Liver (tissue), 3 donors: ENCODE results near the gene DCAF5.
"Not testable (repeated sequence)": the region's sequence is repeated elsewhere in the genome, so short reads cannot be mapped to it uniquely, and the experiment has no call there.

Experiments used
- ATF3 ChIP-seq: IDR thresholded peaks from 2 replicates; pipeline ENCODE4 v1.6.1; 2016; ENCODE audit warnings: antibody characterized with exemption
- CTCF ChIP-seq: fragments of 150-350 bp; IDR thresholded peaks from 2 replicates; pipeline ENCODE4 v1.5.1; 2017; ENCODE audit warnings: improper control_type of control experiment, low read depth, low read length; ENCODE audit not compliant: missing input control
- FOXA1 ChIP-seq: IDR thresholded peaks from 2 replicates; pipeline ENCODE4 v1.6.1; 2016; ENCODE audit warnings: antibody characterized with exemption
- GABPA ChIP-seq, 2 donors: IDR thresholded peaks in 1 of 2; conservative IDR thresholded peaks in 1 of 2; 2 replicates each; pipeline ENCODE4 v1.6.1; 2016; ENCODE audit warnings: antibody characterized with exemption in 2 of 2, mild to moderate bottlenecking in 1 of 2, moderate library complexity in 1 of 2
- HNF4G ChIP-seq: IDR thresholded peaks from 2 replicates; pipeline ENCODE4 v1.6.1; 2016; ENCODE audit warnings: antibody characterized with exemption
- RAD21 ChIP-seq, 2 donors: IDR thresholded peaks; 2 replicates each; pipeline ENCODE4 v1.6.1; 2016; ENCODE audit warnings: antibody characterized with exemption in 2 of 2, mild to moderate bottlenecking in 2 of 2
- REST ChIP-seq: IDR thresholded peaks from 2 replicates; pipeline ENCODE4 v1.6.1; 2016; ENCODE audit warnings: antibody characterized with exemption, mild to moderate bottlenecking
- RXRA ChIP-seq, 2 donors: IDR thresholded peaks; 2 replicates each; pipeline ENCODE4 v1.6.1; 2017 to 2018; ENCODE audit warnings: antibody characterized with exemption in 2 of 2, mild to moderate bottlenecking in 1 of 2
- YY1 ChIP-seq: IDR thresholded peaks from 2 replicates; pipeline ENCODE4 v1.6.1; 2016; ENCODE audit warnings: antibody characterized with exemption, mild to moderate bottlenecking
- TF ChIP-seq, protein P1 (sequence below): IDR thresholded peaks from 2 replicates; pipeline ENCODE4 v1.6.1; 2016; ENCODE audit warnings: antibody characterized with exemption
- donor health status: healthy.
- donor health status: healthy.

DNA sequence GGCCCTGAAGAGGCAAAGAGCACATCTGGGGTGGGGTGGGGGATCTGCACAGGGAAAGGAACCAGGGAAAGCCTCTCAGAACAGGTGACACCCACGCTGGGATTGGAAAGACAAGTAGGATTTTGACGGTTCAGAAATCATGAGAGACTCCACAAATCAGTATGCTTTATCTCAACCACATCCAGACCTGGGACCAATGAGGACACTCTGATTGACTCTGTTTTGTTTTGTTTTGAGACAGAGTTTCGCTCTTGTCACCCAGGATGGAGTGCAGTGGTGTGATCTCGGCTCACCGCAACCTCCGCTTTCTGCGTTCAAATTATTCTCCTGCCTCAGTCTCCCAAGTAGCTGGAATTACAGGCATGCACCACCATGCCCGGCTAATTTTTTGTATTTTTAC, 130.8 kb downstream of the DCAF5 start:
- TF ChIP-seq CTCF; GABPA (IDR thresholded peaks at IDR 0.05 in 1 of 2, conservative IDR thresholded peaks at IDR 0.05 in 1 of 2); HNF4G; ATF3; REST; RXRA (IDR thresholded peaks at IDR 0.05); YY1; RAD21 (IDR thresholded peaks at IDR 0.05); FOXA1: not testable (repeated sequence)
- TF ChIP-seq, protein P1, sequence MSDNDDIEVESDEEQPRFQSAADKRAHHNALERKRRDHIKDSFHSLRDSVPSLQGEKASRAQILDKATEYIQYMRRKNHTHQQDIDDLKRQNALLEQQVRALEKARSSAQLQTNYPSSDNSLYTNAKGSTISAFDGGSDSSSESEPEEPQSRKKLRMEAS = not testable (repeated sequence)
